Esophagus squamous epithelium (tissue), 4 donors: Measurements from ENCODE around the gene PCSK5.

Experiments
- POLR2A ChIP-seq, 4 donors: fragments of 450-650 bp; IDR thresholded peaks; one replicate each; pipeline ENCODE4 v1.6.1; 2017; ENCODE audit warnings: antibody characterized with exemption in 4 of 4, mild to moderate bottlenecking in 4 of 4, moderate library complexity in 3 of 4
- TF ChIP-seq, protein P1 (sequence below), 6 experiments: fragments of 450-650 bp in 4 of 6; fragments of 200-600 bp in 2 of 6; sonication (generic) in 2 of 6; IDR thresholded peaks; one replicate each; pipeline ENCODE4 v1.5.1; 2016 to 2019; ENCODE audit warnings: antibody characterized with exemption in 6 of 6, mild to moderate bottlenecking in 4 of 6, moderate library complexity in 4 of 6

DNA sequence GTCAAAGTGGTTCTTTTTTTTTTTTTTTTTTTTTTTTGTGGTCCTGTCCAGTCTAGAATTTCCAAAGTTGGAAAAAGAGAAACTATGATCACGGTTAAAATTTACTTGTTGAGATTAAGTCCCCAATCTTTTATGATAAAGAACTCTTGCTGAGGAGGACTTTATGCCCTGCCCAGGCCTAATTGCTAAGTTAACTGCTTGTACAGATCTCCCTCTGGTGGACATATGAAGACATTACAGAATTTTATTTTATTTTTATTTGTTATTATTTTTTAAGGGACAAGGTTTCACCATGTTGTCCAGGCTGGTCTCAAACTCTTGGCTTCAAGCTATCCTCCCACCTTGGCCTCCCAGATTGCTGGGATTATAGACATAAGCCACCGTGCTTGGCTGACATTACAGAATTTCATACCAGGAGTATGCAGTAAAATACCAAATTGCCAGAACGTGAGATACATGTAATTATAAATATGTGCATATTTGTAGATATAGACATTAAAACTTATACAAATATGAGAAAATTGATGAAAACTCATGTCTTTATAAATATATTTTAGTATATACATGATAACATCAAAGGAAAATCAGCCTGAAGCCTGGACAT lies 412.6 kb downstream of the PCSK5 start:
- TF ChIP-seq, protein P1, sequence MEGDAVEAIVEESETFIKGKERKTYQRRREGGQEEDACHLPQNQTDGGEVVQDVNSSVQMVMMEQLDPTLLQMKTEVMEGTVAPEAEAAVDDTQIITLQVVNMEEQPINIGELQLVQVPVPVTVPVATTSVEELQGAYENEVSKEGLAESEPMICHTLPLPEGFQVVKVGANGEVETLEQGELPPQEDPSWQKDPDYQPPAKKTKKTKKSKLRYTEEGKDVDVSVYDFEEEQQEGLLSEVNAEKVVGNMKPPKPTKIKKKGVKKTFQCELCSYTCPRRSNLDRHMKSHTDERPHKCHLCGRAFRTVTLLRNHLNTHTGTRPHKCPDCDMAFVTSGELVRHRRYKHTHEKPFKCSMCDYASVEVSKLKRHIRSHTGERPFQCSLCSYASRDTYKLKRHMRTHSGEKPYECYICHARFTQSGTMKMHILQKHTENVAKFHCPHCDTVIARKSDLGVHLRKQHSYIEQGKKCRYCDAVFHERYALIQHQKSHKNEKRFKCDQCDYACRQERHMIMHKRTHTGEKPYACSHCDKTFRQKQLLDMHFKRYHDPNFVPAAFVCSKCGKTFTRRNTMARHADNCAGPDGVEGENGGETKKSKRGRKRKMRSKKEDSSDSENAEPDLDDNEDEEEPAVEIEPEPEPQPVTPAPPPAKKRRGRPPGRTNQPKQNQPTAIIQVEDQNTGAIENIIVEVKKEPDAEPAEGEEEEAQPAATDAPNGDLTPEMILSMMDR (IDR thresholded peaks at IDR 0.05): peak; percentile 58 to 82 (median 68)
- TF ChIP-seq POLR2A (IDR thresholded peaks at IDR 0.05): no peak
